ENCODE measurements around the gene PRDX1.

GRCh38 chr1:45551684-45552083 lies 30.0 kb upstream of the PRDX1 start:
- TF ChIP-seq POLR2A (IDR thresholded peaks at IDR 0.05): no peak
- no peak for TF ChIP-seq CTCF (IDR thresholded peaks at IDR 0.05)
